Loucy (cell line): ENCODE data around the gene CD244.

Source experiments
- H2AFZ ChIP-seq: fragments of 200-600 bp; sonication (generic); 2 replicates; pipeline ENCODE4 v1.6.0; 2016; ENCODE audit warnings: antibody characterized with exemption, mild to moderate bottlenecking, low read length, moderate library complexity
- H3F3A ChIP-seq: fragments of 200-600 bp; 2 replicates; pipeline ENCODE4 v1.6.0; 2016; ENCODE audit warnings: antibody characterized with exemption, low read depth, mild to moderate bottlenecking
- H3K27me3 ChIP-seq: fragments of 200-600 bp; sonication (generic); 2 replicates; pipeline ENCODE4 v1.6.1; 2014; ENCODE audit warnings: low read length, mild to moderate bottlenecking; ENCODE audit not compliant: insufficient read depth, poor library complexity, severe bottlenecking
- H3K36me3 ChIP-seq: fragments of 200-600 bp; sonication (generic); 2 replicates; pipeline ENCODE4 v1.6.1; 2016; ENCODE audit warnings: low read length; ENCODE audit not compliant: insufficient read depth
- H3K4me1 ChIP-seq: fragments of 200-600 bp; sonication (generic); 2 replicates; pipeline ENCODE4 v1.5.1; 2014; ENCODE audit warnings: low read length, mild to moderate bottlenecking; ENCODE audit not compliant: insufficient read depth, poor library complexity, severe bottlenecking
- H3K4me2 ChIP-seq: fragments of 200-600 bp; sonication (generic); 2 replicates; pipeline ENCODE4 v1.6.0; 2014; ENCODE audit warnings: antibody characterized with exemption, low read length, low read depth, mild to moderate bottlenecking; ENCODE audit not compliant: poor library complexity, severe bottlenecking
- H3K4me3 ChIP-seq: fragments of 200-600 bp; sonication (generic); 2 replicates; pipeline ENCODE4 v1.5.1; 2014; ENCODE audit warnings: low read length, mild to moderate bottlenecking, mixed read lengths; ENCODE audit not compliant: poor library complexity, severe bottlenecking
- H3K79me2 ChIP-seq: fragments of 200-600 bp; sonication (generic); 2 replicates; pipeline ENCODE4 v1.6.1; 2014; ENCODE audit warnings: low read length; ENCODE audit not compliant: insufficient read depth
- H3K9ac ChIP-seq: fragments of 200-600 bp; sonication (generic); 2 replicates; pipeline ENCODE4 v1.6.0; 2014; ENCODE audit warnings: mild to moderate bottlenecking, low read depth, low read length, moderate library complexity; ENCODE audit not compliant: poor library complexity, severe bottlenecking
- H3K9me2 ChIP-seq: fragments of 200-600 bp; sonication (generic); replicated peaks from 2 replicates; pipeline ENCODE4 v1.6.1; 2016; ENCODE audit warnings: low read depth, low read length, mixed read lengths
- H3K9me3 ChIP-seq: fragments of 200-600 bp; sonication (generic); 2 replicates; pipeline ENCODE4 v1.6.1; 2014; ENCODE audit warnings: mild to moderate bottlenecking, antibody characterized with exemption, low read length, low read depth; ENCODE audit not compliant: insufficient read depth
- H4K20me1 ChIP-seq: fragments of 200-600 bp; sonication (generic); 2 replicates; pipeline ENCODE4 v1.6.0; 2014; ENCODE audit warnings: antibody characterized with exemption, low read length, mild to moderate bottlenecking; ENCODE audit not compliant: insufficient read depth, poor library complexity, severe bottlenecking
- CTCF ChIP-seq: fragments of 200-600 bp; sonication (generic); conservative IDR thresholded peaks from 2 replicates; pipeline ENCODE4 v1.5.1; 2014; ENCODE audit warnings: mild to moderate bottlenecking, antibody characterized with exemption, low read length
- EZH2phosphoT487 ChIP-seq: fragments of 200-600 bp; IDR thresholded peaks from 2 replicates; pipeline ENCODE4 v1.6.1; 2018; ENCODE audit warnings: antibody characterized with exemption, mild to moderate bottlenecking, moderate library complexity, borderline replicate concordance

The CD244 gene

GRCh38 chr1:160808289-160808688, 54.4 kb downstream of the CD244 start:
- no peak overlapping the region for H3K4me2 ChIP-seq
- H3K4me3 ChIP-seq: no peak overlapping the region
- H3K27me3 ChIP-seq: peaks cover 11% of the 10 kb centered on the region
- no peaks in the 10 kb centered on the region for H3F3A ChIP-seq
- H4K20me1 ChIP-seq: no peaks in the 10 kb centered on the region
- no peaks in the 10 kb centered on the region for H3K4me1 ChIP-seq
- H3K36me3 ChIP-seq: no peaks in the 10 kb centered on the region
- no peaks in the 10 kb centered on the region for H3K79me2 ChIP-seq
- TF ChIP-seq CTCF: no peak
- peaks cover 5% of the 10 kb centered on the region; the same call in 1 of the 2 replicates for H3K9me3 ChIP-seq
- no peaks in the 10 kb centered on the region for H3K9me2 ChIP-seq
- H3K9ac ChIP-seq: no peak overlapping the region
- no peak overlapping the region for H2AFZ ChIP-seq

GRCh38 chr1:160807738-160808137, 54.9 kb downstream of the CD244 start:
- Histone ChIP-seq H2AFZ (no peak overlapping the region), H4K20me1 (no peaks in the 10 kb centered on the region), H3K4me1 (no peaks in the 10 kb centered on the region), H3K36me3 (no peaks in the 10 kb centered on the region), H3K4me3 (no peak overlapping the region), H3K9me3 (peaks cover 5% of the 10 kb centered on the region; the same call in 1 of the 2 replicates), H3K9ac (no peak overlapping the region), H3K9me2 (no peaks in the 10 kb centered on the region), H3K27me3 (peaks cover 11% of the 10 kb centered on the region), H3K79me2 (no peaks in the 10 kb centered on the region), H3F3A (no peaks in the 10 kb centered on the region), H3K4me2 (no peak overlapping the region)
- TF ChIP-seq CTCF (no peak), EZH2phosphoT487 (no peak)

GRCh38 chr1:160807247-160807646, 55.4 kb downstream of the CD244 start:
- Histone ChIP-seq H3K79me2 (no peaks in the 10 kb centered on the region), H3K4me1 (no peaks in the 10 kb centered on the region), H3K4me3 (no peak overlapping the region), H3K9ac (no peak overlapping the region), H3K9me2 (no peaks in the 10 kb centered on the region), H3K9me3 (peaks cover 5% of the 10 kb centered on the region; the same call in 1 of the 2 replicates), H4K20me1 (no peaks in the 10 kb centered on the region), H3K27me3 (peaks cover 11% of the 10 kb centered on the region), H2AFZ (no peak overlapping the region), H3F3A (no peaks in the 10 kb centered on the region), H3K4me2 (no peak overlapping the region), H3K36me3 (no peaks in the 10 kb centered on the region)
- no peak for TF ChIP-seq CTCF
- TF ChIP-seq EZH2phosphoT487: no peak
